Testis (tissue), 2 donors: ENCODE data around the gene CATSPER1.

ENCODE experiments used
- CTCF ChIP-seq, 3 experiments: fragments of 450-650 bp in 2 of 3; fragments of 200-600 bp in 1 of 3; sonication (generic) in 1 of 3; IDR thresholded peaks; one replicate each; pipeline ENCODE4 v1.5.1; 2016 to 2019; ENCODE audit warnings: antibody characterized with exemption in 3 of 3, mild to moderate bottlenecking in 2 of 3, moderate library complexity in 1 of 3
- POLR2A ChIP-seq: fragments of 450-650 bp; IDR thresholded peaks from one replicate; pipeline ENCODE4 v1.6.1; 2017; ENCODE audit warnings: antibody characterized with exemption, mild to moderate bottlenecking, moderate library complexity

GRCh38 chr11:66002648-66003225, 23.5 kb downstream of the CATSPER1 start:
- no peak for TF ChIP-seq CTCF (IDR thresholded peaks at IDR 0.05)
- TF ChIP-seq POLR2A = no peak
